H1 (cell line): ENCODE measurements around the gene KLC4. TPM values are rescaled to one million over a fixed set of nuclear protein-coding genes. Genes with fewer than 3 reads are reported as not detected.
A peak's percentile ranks its signal among the peaks of the same experiment; 100 is the strongest.

Source experiments
- CTCF ChIA-PET: fragments of 300-600 bp; sonication (Branson Sonifier 250); formaldehyde crosslinking; loops from one replicate; lab custom pipeline; 2021; ENCODE audit not compliant: partially characterized antibody; lab: Charles Lee
- POLR2A ChIA-PET: fragments of 300-600 bp; sonication (Branson Sonifier 250); formaldehyde crosslinking; loops from one replicate; lab custom pipeline; 2021; ENCODE audit warnings: inconsistent platforms; ENCODE audit not compliant: partially characterized antibody; lab: Charles Lee
- DNase-seq, 2 experiments: peaks; one replicate each; pipeline versions ENCODE4 v3.0.0 to v3.0.0-alpha.2; 2010 to 2022; ENCODE audit warnings: low spot score in 2 of 2, low read depth in 1 of 2, mixed read lengths in 1 of 2
- FAIRE-seq: peaks from 2 replicates; lab custom pipeline; 2011; peaks lifted over from hg19 to GRCh38; lab: Jason Lieb, UNC
- H2AFZ ChIP-seq: 2 replicates; pipeline ENCODE4 v1.8.1; 2012; ENCODE audit warnings: low read length, inconsistent platforms
- H2AK5ac ChIP-seq: 2 replicates; pipeline ENCODE4 v1.6.1; 2013; ENCODE audit warnings: low read depth, low read length
- H2BK120ac ChIP-seq: replicated peaks from 2 replicates; pipeline ENCODE3; 2013; ENCODE audit warnings: low read depth, low read length, inconsistent platforms
- H2BK12ac ChIP-seq: 2 replicates; pipeline ENCODE4 v1.6.1; 2013; ENCODE audit warnings: low read depth, low read length
- H2BK15ac ChIP-seq: 2 replicates; pipeline ENCODE4 v1.6.1; 2013; ENCODE audit warnings: low read length
- H2BK20ac ChIP-seq: 2 replicates; pipeline ENCODE4 v1.6.1; 2013; ENCODE audit warnings: low read length
- H2BK5ac ChIP-seq: 2 replicates; pipeline ENCODE4 v1.6.1; 2013; ENCODE audit warnings: low read depth, low read length
- H3K14ac ChIP-seq: 2 replicates; pipeline ENCODE4 v1.6.1; 2013; ENCODE audit warnings: inconsistent platforms; ENCODE audit not compliant: insufficient read length
- H3K18ac ChIP-seq: 2 replicates; pipeline ENCODE4 v1.6.1; 2013; ENCODE audit warnings: low read length; ENCODE audit errors: extremely low read depth
- H3K23ac ChIP-seq: 2 replicates; pipeline ENCODE4 v1.6.1; 2013; ENCODE audit warnings: inconsistent platforms; ENCODE audit not compliant: insufficient read length
- H3K23me2 ChIP-seq: 2 replicates; pipeline ENCODE4 v1.6.1; 2013; ENCODE audit warnings: low read depth, low read length
- H3K27ac ChIP-seq: 2 replicates; pipeline ENCODE4 v1.6.1; 2011; ENCODE audit warnings: low read depth, low read length, inconsistent platforms
- H3K27me3 ChIP-seq, 4 experiments: replicated peaks in 1 of 4; 1 replicate in 1 of 4; 2 replicates in 3 of 4; pipeline versions ENCODE4 v1.6.1 to v1.8.1; 2011 to 2013; ENCODE audit warnings: low read length in 3 of 4, mild to moderate bottlenecking in 3 of 4, inconsistent platforms in 2 of 4, mixed read lengths in 2 of 4, moderate library complexity in 1 of 4; ENCODE audit not compliant: control insufficient read depth in 3 of 4, insufficient read depth in 3 of 4; ENCODE audit errors: extremely low read depth in 1 of 4
- H3K36me3 ChIP-seq, 4 experiments: 2 replicates each; pipeline versions ENCODE4 v1.6.1 to v1.8.1; 2011 to 2013; ENCODE audit warnings: mild to moderate bottlenecking in 4 of 4, low read length in 3 of 4, moderate library complexity in 2 of 4, control low read depth in 1 of 4, inconsistent platforms in 1 of 4; ENCODE audit not compliant: insufficient read depth in 4 of 4, control insufficient read depth in 2 of 4
- H3K4ac ChIP-seq: replicated peaks from 2 replicates; pipeline ENCODE3; 2013; ENCODE audit warnings: low read length, low read depth, mixed read lengths, inconsistent platforms; ENCODE audit not compliant: insufficient read length
- H3K4me1 ChIP-seq, 4 experiments: replicated peaks in 1 of 4; 1 replicate in 1 of 4; 2 replicates in 3 of 4; pipeline versions ENCODE4 v1.6.1 to v1.8.1; 2011 to 2013; ENCODE audit warnings: low read length in 3 of 4, inconsistent platforms in 2 of 4, mixed read lengths in 1 of 4; ENCODE audit not compliant: insufficient read depth in 4 of 4, control insufficient read depth in 3 of 4
- H3K4me2 ChIP-seq, 2 experiments: 2 replicates each; pipeline versions ENCODE4 v1.6.1 to v1.8.1; 2011 to 2013; ENCODE audit warnings: low read depth in 2 of 2, low read length in 2 of 2, control low read depth in 1 of 2, inconsistent platforms in 1 of 2, mild to moderate bottlenecking in 1 of 2; ENCODE audit not compliant: insufficient read depth in 1 of 2
- H3K4me3 ChIP-seq, 4 experiments: fragments of 200-600, 300-600 bp in 1 of 4; sonication (generic), shearing (Covaris generic), sonication (Bioruptor Twin) in 1 of 4; 2 replicates each; pipeline versions ENCODE4 v1.5.1 to v1.8.1; 2011 to 2016; ENCODE audit warnings: low read length in 4 of 4, low read depth in 3 of 4, control low read depth in 2 of 4, inconsistent platforms in 2 of 4, mild to moderate bottlenecking in 2 of 4, mixed read lengths in 1 of 4, moderate library complexity in 1 of 4; ENCODE audit not compliant: insufficient read depth in 2 of 4; ENCODE audit errors: extremely low read depth in 1 of 4
- H3K56ac ChIP-seq: replicated peaks from 2 replicates; pipeline ENCODE3; 2013; ENCODE audit warnings: low read depth, mild to moderate bottlenecking, mixed read lengths, low read length, inconsistent platforms; ENCODE audit not compliant: insufficient read length
- H3K79me1 ChIP-seq: 2 replicates; pipeline ENCODE4 v1.6.1; 2013; ENCODE audit warnings: low read depth, low read length, control low read depth
- H3K79me2 ChIP-seq, 2 experiments: 2 replicates each; pipeline versions ENCODE4 v1.6.1 to v1.8.1; 2012 to 2013; ENCODE audit warnings: low read length in 2 of 2, mild to moderate bottlenecking in 2 of 2, inconsistent platforms in 1 of 2; ENCODE audit not compliant: insufficient read depth in 2 of 2, control insufficient read depth in 1 of 2
- H3K9ac ChIP-seq, 4 experiments: replicated peaks in 1 of 4; 1 replicate in 1 of 4; 2 replicates in 3 of 4; pipeline versions ENCODE4 v1.6.1 to v1.8.1; 2011 to 2013; ENCODE audit warnings: low read depth in 3 of 4, low read length in 3 of 4, control low read depth in 2 of 4, mild to moderate bottlenecking in 2 of 4, moderate library complexity in 2 of 4, inconsistent platforms in 1 of 4; ENCODE audit errors: extremely low read depth in 1 of 4
- H3K9me3 ChIP-seq, 2 experiments: 2 replicates each; pipeline versions ENCODE4 v1.6.1 to v1.8.1; 2012 to 2013; ENCODE audit warnings: mild to moderate bottlenecking in 2 of 2, moderate library complexity in 2 of 2, control low read depth in 1 of 2, inconsistent platforms in 1 of 2, low read depth in 1 of 2, low read length in 1 of 2, mixed read lengths in 1 of 2; ENCODE audit not compliant: insufficient read depth in 2 of 2
- H4K20me1 ChIP-seq, 2 experiments: replicated peaks in 1 of 2; 2 replicates each; pipeline versions ENCODE3 to v1.8.1; 2011 to 2013; ENCODE audit warnings: inconsistent platforms in 2 of 2, low read length in 2 of 2, mild to moderate bottlenecking in 1 of 2; ENCODE audit not compliant: insufficient read depth in 2 of 2, control insufficient read depth in 1 of 2
- H4K5ac ChIP-seq: 2 replicates; pipeline ENCODE4 v1.6.1; 2013; ENCODE audit warnings: low read length, low read depth, mixed read lengths, inconsistent platforms; ENCODE audit not compliant: insufficient read length
- H4K8ac ChIP-seq: 2 replicates; pipeline ENCODE4 v1.8.0; 2013; ENCODE audit warnings: mild to moderate bottlenecking, moderate library complexity, low read length, inconsistent platforms; ENCODE audit not compliant: insufficient read depth; ENCODE audit errors: extremely low read depth
- H4K91ac ChIP-seq: replicated peaks from 2 replicates; pipeline ENCODE3; 2013; ENCODE audit warnings: low read length, mixed read lengths, inconsistent platforms; ENCODE audit not compliant: insufficient read length
- JUND ChIP-seq: IDR thresholded peaks from 2 replicates; pipeline ENCODE4 v1.6.1; 2011; ENCODE audit warnings: mild to moderate bottlenecking, improper control_type of control experiment, low read length
- MAFK ChIP-seq: IDR thresholded peaks from 2 replicates; pipeline ENCODE4 v1.6.1; 2012; ENCODE audit warnings: low read depth, mild to moderate bottlenecking, improper control_type of control experiment, low read length
- WGBS, 2 experiments: shearing (Covaris generic) in 1 of 2; methylation state at CpG; one replicate each; pipeline versions ENCODE4 v1.1.6 to v1.1.7; 2013 to 2015; ENCODE audit warnings: low lambda C conversion rate in 2 of 2, mixed read lengths in 2 of 2, inconsistent platforms in 1 of 2, low coverage in 1 of 2, missing lambda C conversion rate in 1 of 2; ENCODE audit not compliant: insufficient replicate concordance in 2 of 2, insufficient coverage in 1 of 2, insufficient read length in 1 of 2; ENCODE audit errors: extremely low coverage in 1 of 2, missing lambda C conversion rate in 1 of 2; 5-methylcytosine and 5-hydroxymethylcytosine counted together
- polyA plus RNA-seq, 7 experiments: library from polyadenylated mRNA; depleted of rRNA in 3 of 7; stranded (reverse) in 5 of 7; unstranded in 2 of 7; fragments of >200 nt in 5 of 7; fragments of 200-250 nt in 2 of 7; gene quantifications; 1 replicate in 5 of 7; 2 replicates in 1 of 7; 4 replicates in 1 of 7; pipeline versions ENCODE4 v1.2.1 to v1.2.3, GENCODE V29; 2011 to 2013; ENCODE audit warnings: missing spikeins in 2 of 7, mixed read lengths in 2 of 7
- total RNA-seq: library from RNA; stranded (reverse); fragmentation: NEBNext Ultra II Directional; extraction: Animal tissue kit (Norgen Biotek cat#: 25700); gene quantifications from 2 replicates; pipeline ENCODE4 v1.2.1, GENCODE V29; 2021

KLC4 gene
- total and polyA plus RNA-seq, 2 of the 8 experiments (the other 6 are each of a cell fraction or from before 2014, with no cell fraction given): 15.7 to 28.5 TPM

- Histone ChIP-seq H4K91ac (no peak overlapping the region), H3K79me1 (peaks cover 10% of the 10 kb centered on the region), H3K14ac (no peak overlapping the region), H3K4me2 (no peak overlapping the region), H3K56ac (no peak overlapping the region), H3K27me3 (no peaks in the 10 kb centered on the region), H4K5ac (no peak overlapping the region), H3K23me2 (no peaks in the 10 kb centered on the region), H3K4ac (no peak overlapping the region), H2AFZ (no peak overlapping the region), H3K4me3 (no peak overlapping the region), H4K20me1 (peaks cover 0 to under 1% of the 10 kb centered on the region in 2 experiments), H2BK120ac (no peak overlapping the region), H3K9me3 (no peaks in the 10 kb centered on the region), H3K9ac (no peak overlapping the region), H3K18ac (no peak overlapping the region), H3K27ac (no peak overlapping the region), H2BK5ac (no peak overlapping the region), H3K23ac (no peak overlapping the region), H2AK5ac (no peak overlapping the region), H3K36me3 (no peaks in the 10 kb centered on the region), H4K8ac (no peak overlapping the region), H3K4me1 (peaks cover 9 to 18% (median 13%) of the 10 kb centered on the region in 4 experiments; a peak in 6 of 7 replicates), H3K79me2 (peaks cover 3 to 77% of the 10 kb centered on the region in 2 experiments; a peak in 3 of 4 replicates), H2BK12ac (no peak overlapping the region), H2BK20ac (no peak overlapping the region), H2BK15ac (no peak overlapping the region)
- ChIA-PET CTCF (interaction anchor here (0.7 to 2.0 kb wide), 5 partner anchors 14 to 42 kb away, joined by 3 to 6 read pairs (median 4); no protein-coding TSS in a partner anchor), POLR2A (interaction anchor here (0.8 kb wide), 1 partner anchor 33 kb away, joined by 4 read pairs; no protein-coding TSS in a partner anchor)
- FAIRE-seq: no peak
- WGBS, 2 experiments: 93% methylated on average over 2 of the region's 4 CpGs; no CpG with 5 or more reads in 1 of the 2 experiments
- TF ChIP-seq JUND (no peak), MAFK (peak; percentile 90)
- DNase-seq: no peak
Observed at GRCh38 chr6:43101497-43101896, 42.1 kb downstream of the KLC4 start.
